Keratinocyte (primary cell): Measurements from ENCODE around the gene CLCN7. TPM values are rescaled to one million over a fixed set of nuclear protein-coding genes. Genes with fewer than 3 reads are reported as not detected.

Experiments used
- DNase-seq: peaks from one replicate; pipeline ENCODE4 v3.0.0-alpha.2; 2011; ENCODE audit warnings: low read depth, missing footprints, low spot score
- FAIRE-seq: peaks from 2 replicates; lab custom pipeline; 2011; peaks lifted over from hg19 to GRCh38; lab: Jason Lieb, UNC
- H2AFZ ChIP-seq: 2 replicates; pipeline ENCODE4 v1.6.0; 2012; ENCODE audit warnings: low read length, control low read depth, inconsistent platforms; ENCODE audit not compliant: control insufficient read depth
- H3K27ac ChIP-seq: 2 replicates; pipeline ENCODE4 v1.5.1; 2011; ENCODE audit warnings: low read length; ENCODE audit not compliant: control insufficient read depth, insufficient read depth
- H3K27me3 ChIP-seq: 3 replicates; pipeline ENCODE4 v1.6.0; 2011; ENCODE audit warnings: low read length; ENCODE audit not compliant: control insufficient read depth, insufficient read depth; ENCODE audit errors: extremely low read depth
- H3K36me3 ChIP-seq, 2 experiments: 2 replicates in 1 of 2; 3 replicates in 1 of 2; pipeline ENCODE4 v1.5.1; 2011; ENCODE audit warnings: low read length in 2 of 2, mild to moderate bottlenecking in 1 of 2; ENCODE audit not compliant: control insufficient read depth in 2 of 2, insufficient read depth in 2 of 2; ENCODE audit errors: extremely low read depth in 1 of 2
- H3K4me1 ChIP-seq: 3 replicates; pipeline ENCODE4 v1.5.1; 2011; ENCODE audit warnings: low read length; ENCODE audit not compliant: control insufficient read depth, insufficient read depth; ENCODE audit errors: extremely low read depth
- H3K4me2 ChIP-seq: 3 replicates; pipeline ENCODE4 v1.6.0; 2011; ENCODE audit warnings: low read depth, low read length; ENCODE audit not compliant: control insufficient read depth, insufficient read depth; ENCODE audit errors: extremely low read depth
- H3K4me3 ChIP-seq, 3 experiments: fragments of 200-600 bp in 1 of 3; sonication (generic) in 1 of 3; 2 replicates in 2 of 3; 3 replicates in 1 of 3; pipeline ENCODE4 v1.5.1; 2011 to 2016; ENCODE audit warnings: low read length in 3 of 3, mild to moderate bottlenecking in 3 of 3, control low read depth in 2 of 3, inconsistent platforms in 1 of 3, low read depth in 1 of 3, mixed read lengths in 1 of 3, mixed run types in 1 of 3, moderate library complexity in 1 of 3; ENCODE audit not compliant: control insufficient read depth in 2 of 3, insufficient read depth in 2 of 3; ENCODE audit errors: extremely low read depth in 1 of 3
- H3K79me2 ChIP-seq: 2 replicates; pipeline ENCODE4 v1.6.0; 2012; ENCODE audit warnings: low read length; ENCODE audit not compliant: control insufficient read depth, insufficient read depth
- H3K9ac ChIP-seq: 3 replicates; pipeline ENCODE4 v1.6.0; 2011; ENCODE audit warnings: low read length; ENCODE audit not compliant: control insufficient read depth, insufficient read depth; ENCODE audit errors: extremely low read depth
- H3K9me1 ChIP-seq: 3 replicates; pipeline ENCODE4 v1.6.0; 2011; ENCODE audit warnings: low read length; ENCODE audit not compliant: control insufficient read depth, insufficient read depth; ENCODE audit errors: extremely low read depth
- H3K9me3 ChIP-seq: 2 replicates; pipeline ENCODE4 v1.5.1; 2012; ENCODE audit warnings: low read depth, low read length; ENCODE audit not compliant: control insufficient read depth
- H4K20me1 ChIP-seq: 3 replicates; pipeline ENCODE4 v1.6.0; 2011; ENCODE audit warnings: low read length; ENCODE audit not compliant: control insufficient read depth, insufficient read depth; ENCODE audit errors: extremely low read depth
- CTCF ChIP-seq, 3 experiments: IDR thresholded peaks in 1 of 3; conservative IDR thresholded peaks in 1 of 3; optimal IDR thresholded peaks in 1 of 3; 2 replicates in 2 of 3; 3 replicates in 1 of 3; pipeline versions ENCODE3 to v1.5.1; 2011; ENCODE audit warnings: low read length in 3 of 3, mild to moderate bottlenecking in 3 of 3, moderate library complexity in 2 of 3, control low read depth in 1 of 3, inconsistent platforms in 1 of 3; ENCODE audit not compliant: insufficient read depth in 2 of 3; ENCODE audit errors: extremely low read depth in 1 of 3
- EZH2 ChIP-seq: IDR thresholded peaks from one replicate; pipeline ENCODE4 v1.6.1; 2012; ENCODE audit warnings: inconsistent platforms, mild to moderate bottlenecking, low read length, moderate library complexity
- dilution Hi-C: fragments of 300-500 bp; cut with MboI; formaldehyde crosslinking; loops from one replicate; pipeline ENCODE4 v1.7.0; 2020; ENCODE audit warnings: low sequenced_read_pairs; ENCODE audit not compliant: extremely low pct_ligation_motif_present
- polyA plus RNA-seq, 5 experiments: library from polyadenylated mRNA; depleted of rRNA in 3 of 5; stranded (reverse) in 3 of 5; stranded (forward) in 1 of 5; unstranded in 1 of 5; fragments of >200 nt; gene quantifications; 1 replicate in 1 of 5; 2 replicates in 3 of 5; 3 replicates in 1 of 5; pipeline versions ENCODE4 v1.2.1 to v1.2.3, GENCODE V29; 2011 to 2012; ENCODE audit warnings: missing spikeins in 2 of 5, low read depth in 1 of 5, low replicate concordance in 1 of 5

Gene CLCN7
- polyA plus RNA-seq, 1 donor (not counting 4 experiments of a cell fraction or from before 2014, with no cell fraction given) = 13.3 TPM

GRCh38 chr16:1451702-1452392 lies 23.0 kb downstream of the CLCN7 start:
- H3K4me3 ChIP-seq = no peak overlapping the region
- no peak overlapping the region for H2AFZ ChIP-seq
- no peak overlapping the region for H3K4me2 ChIP-seq
- dilution Hi-C loops = no loop called here
- no peaks in the 10 kb centered on the region for H4K20me1 ChIP-seq
- no peaks in the 10 kb centered on the region for H3K79me2 ChIP-seq
- no peaks in the 10 kb centered on the region for H3K9me1 ChIP-seq
- H3K27ac ChIP-seq = no peak overlapping the region
- no peak for TF ChIP-seq CTCF (optimal IDR thresholded peaks at IDR 0.05 in 1 of 3, IDR thresholded peaks at IDR 0.05 in 1 of 3, conservative IDR thresholded peaks at IDR 0.05 in 1 of 3; ENCODE audit: extremely low read depth in 1 of 3, insufficient read depth in 2 of 3, low read length in 3 of 3)
- TF ChIP-seq EZH2 = no peak
- no peaks in the 10 kb centered on the region for H3K27me3 ChIP-seq
- no peaks in the 10 kb centered on the region for H3K9me3 ChIP-seq
- H3K4me1 ChIP-seq = no peaks in the 10 kb centered on the region
- FAIRE-seq (no peak), DNase-seq (no peak)
- H3K36me3 ChIP-seq = peaks cover 0 to 30% of the 10 kb centered on the region in 2 experiments
- H3K9ac ChIP-seq = no peak overlapping the region

GRCh38 chr16:1450841-1451240 lies 24.0 kb downstream of the CLCN7 start:
- FAIRE-seq (no peak), DNase-seq (no peak)
- peaks cover 0 to 35% of the 10 kb centered on the region in 2 experiments for H3K36me3 ChIP-seq
- H3K27ac ChIP-seq = no peak overlapping the region
- no peak overlapping the region for H3K4me2 ChIP-seq
- TF ChIP-seq EZH2 = no peak
- TF ChIP-seq CTCF (optimal IDR thresholded peaks at IDR 0.05 in 1 of 3, IDR thresholded peaks at IDR 0.05 in 1 of 3, conservative IDR thresholded peaks at IDR 0.05 in 1 of 3; ENCODE audit: extremely low read depth in 1 of 3, insufficient read depth in 2 of 3, low read length in 3 of 3) = no peak
- H3K79me2 ChIP-seq = no peaks in the 10 kb centered on the region
- no peaks in the 10 kb centered on the region for H3K9me3 ChIP-seq
- H3K4me1 ChIP-seq = no peaks in the 10 kb centered on the region
- no peak overlapping the region for H3K9ac ChIP-seq
- H3K9me1 ChIP-seq = no peaks in the 10 kb centered on the region
- H2AFZ ChIP-seq = no peak overlapping the region
- H4K20me1 ChIP-seq = no peaks in the 10 kb centered on the region
- no peak overlapping the region for H3K4me3 ChIP-seq
- dilution Hi-C loops = no loop called here
- H3K27me3 ChIP-seq = no peaks in the 10 kb centered on the region
